ENCODE data around the gene CAPN8. TPM values are rescaled to one million over a fixed set of nuclear protein-coding genes. Genes with fewer than 3 reads are reported as not detected.

Gene CAPN8
- total RNA-seq, 1 donor from 2014 or later = 0.63 TPM

DNA sequence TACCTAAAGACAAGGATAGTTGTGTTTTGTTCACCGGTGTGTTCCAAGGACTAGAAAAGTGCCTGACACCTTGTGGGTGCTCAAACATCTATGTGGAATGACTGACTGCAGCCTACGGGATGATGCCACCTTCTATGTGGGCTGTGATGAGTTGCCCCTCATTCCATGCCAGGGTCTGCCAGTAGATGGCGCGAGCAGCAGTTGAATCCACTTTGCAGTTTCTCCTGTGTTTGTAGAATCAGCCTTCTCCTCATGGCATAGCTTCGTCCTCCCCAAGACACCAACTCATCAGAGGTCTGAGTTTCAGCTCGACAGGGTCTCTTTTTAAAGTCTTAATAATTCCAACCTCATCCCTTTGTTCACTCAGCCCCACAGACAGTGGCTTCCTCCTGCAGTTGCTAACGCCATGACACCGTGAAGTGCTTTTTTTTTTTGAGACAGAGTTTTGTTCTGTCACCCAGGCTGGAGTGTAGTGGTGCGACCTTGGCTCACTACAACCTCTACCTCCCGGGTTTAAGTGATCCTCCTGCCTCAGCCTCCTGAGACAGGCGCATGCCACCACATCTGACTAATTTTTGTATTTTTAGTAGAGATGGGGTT, 133.7 kb downstream of the CAPN8 start:
- Mint-ChIP-seq H3K27me3 (ENCODE audit: low read depth) (peaks cover 77% of the 10 kb centered on the region), H3K9me3 (no peaks in the 10 kb centered on the region), H3K4me3 (no peak overlapping the region), H3K4me1 (no peaks in the 10 kb centered on the region), H3K27ac (no peak overlapping the region), H3K36me3 (no peaks in the 10 kb centered on the region)
- peak in 1 of 2 experiments; percentile 62 for DNase-seq (ENCODE audit: low spot score in 2 of 2, unreplicated experiment in 2 of 2)
- TF ChIP-seq, protein P1, sequence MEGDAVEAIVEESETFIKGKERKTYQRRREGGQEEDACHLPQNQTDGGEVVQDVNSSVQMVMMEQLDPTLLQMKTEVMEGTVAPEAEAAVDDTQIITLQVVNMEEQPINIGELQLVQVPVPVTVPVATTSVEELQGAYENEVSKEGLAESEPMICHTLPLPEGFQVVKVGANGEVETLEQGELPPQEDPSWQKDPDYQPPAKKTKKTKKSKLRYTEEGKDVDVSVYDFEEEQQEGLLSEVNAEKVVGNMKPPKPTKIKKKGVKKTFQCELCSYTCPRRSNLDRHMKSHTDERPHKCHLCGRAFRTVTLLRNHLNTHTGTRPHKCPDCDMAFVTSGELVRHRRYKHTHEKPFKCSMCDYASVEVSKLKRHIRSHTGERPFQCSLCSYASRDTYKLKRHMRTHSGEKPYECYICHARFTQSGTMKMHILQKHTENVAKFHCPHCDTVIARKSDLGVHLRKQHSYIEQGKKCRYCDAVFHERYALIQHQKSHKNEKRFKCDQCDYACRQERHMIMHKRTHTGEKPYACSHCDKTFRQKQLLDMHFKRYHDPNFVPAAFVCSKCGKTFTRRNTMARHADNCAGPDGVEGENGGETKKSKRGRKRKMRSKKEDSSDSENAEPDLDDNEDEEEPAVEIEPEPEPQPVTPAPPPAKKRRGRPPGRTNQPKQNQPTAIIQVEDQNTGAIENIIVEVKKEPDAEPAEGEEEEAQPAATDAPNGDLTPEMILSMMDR (IDR thresholded peaks at IDR 0.05; ENCODE audit: unreplicated experiment) = peak; percentile 38

DNA sequence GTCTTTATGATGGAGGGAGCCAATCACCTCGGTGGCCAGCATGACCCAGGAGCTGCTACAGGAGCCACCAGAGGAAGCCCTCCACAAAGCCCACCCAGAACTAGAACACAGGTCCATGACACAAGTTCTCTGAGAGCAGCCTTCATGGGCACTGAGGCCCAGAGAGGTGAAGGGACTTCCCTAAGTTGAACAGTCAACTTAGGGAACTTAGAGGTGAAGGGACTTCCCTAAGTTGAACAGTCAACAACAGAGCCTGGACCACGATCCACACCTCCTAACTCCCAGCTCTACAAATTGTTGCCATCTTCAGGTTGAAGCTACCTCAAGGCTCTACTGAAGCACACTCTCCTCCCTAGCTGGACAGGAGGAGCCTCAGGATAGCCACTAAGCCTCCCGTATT, 139.5 kb downstream of the CAPN8 start:
- no peaks in the 10 kb centered on the region for H3K36me3 Mint-ChIP-seq
- DNase-seq (ENCODE audit: low spot score in 2 of 2, unreplicated experiment in 2 of 2) = no peak
- H3K4me3 Mint-ChIP-seq = no peak overlapping the region
- no peaks in the 10 kb centered on the region for H3K4me1 Mint-ChIP-seq
- peaks cover 55% of the 10 kb centered on the region for H3K27me3 Mint-ChIP-seq (ENCODE audit: low read depth)
- no peaks in the 10 kb centered on the region for H3K9me3 Mint-ChIP-seq
- TF ChIP-seq, protein P1 (IDR thresholded peaks at IDR 0.05; ENCODE audit: unreplicated experiment) = no peak
- H3K27ac Mint-ChIP-seq = no peak overlapping the region

DNA sequence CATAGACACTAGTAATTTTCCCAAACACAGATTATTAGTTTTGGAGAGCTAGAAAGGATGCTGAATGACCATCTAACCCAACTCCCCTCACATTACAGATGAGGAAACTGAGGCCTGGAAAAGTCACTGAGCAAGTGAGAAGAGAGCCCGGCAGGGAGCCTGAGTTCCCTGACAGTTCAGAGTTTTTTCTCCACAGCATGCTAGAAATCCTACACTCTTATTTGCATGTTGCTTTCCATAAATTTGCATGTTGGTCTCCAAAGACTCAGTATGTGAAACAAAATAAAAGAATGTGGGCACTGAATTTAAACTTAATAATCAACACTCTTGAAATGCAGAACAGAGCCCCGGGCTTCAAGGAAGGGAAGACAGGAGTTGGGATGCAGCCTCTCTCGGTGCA, 140.0 kb downstream of the CAPN8 start:
- H3K9me3 Mint-ChIP-seq = no peaks in the 10 kb centered on the region
- TF ChIP-seq, protein P1 (IDR thresholded peaks at IDR 0.05; ENCODE audit: unreplicated experiment) = no peak
- DNase-seq (ENCODE audit: low spot score in 2 of 2, unreplicated experiment in 2 of 2) = no peak
- H3K4me1 Mint-ChIP-seq = no peaks in the 10 kb centered on the region
- no peak overlapping the region for H3K27ac Mint-ChIP-seq
- no peaks in the 10 kb centered on the region for H3K36me3 Mint-ChIP-seq
- H3K27me3 Mint-ChIP-seq (ENCODE audit: low read depth) = peaks cover 52% of the 10 kb centered on the region
- no peak overlapping the region for H3K4me3 Mint-ChIP-seq

DNA sequence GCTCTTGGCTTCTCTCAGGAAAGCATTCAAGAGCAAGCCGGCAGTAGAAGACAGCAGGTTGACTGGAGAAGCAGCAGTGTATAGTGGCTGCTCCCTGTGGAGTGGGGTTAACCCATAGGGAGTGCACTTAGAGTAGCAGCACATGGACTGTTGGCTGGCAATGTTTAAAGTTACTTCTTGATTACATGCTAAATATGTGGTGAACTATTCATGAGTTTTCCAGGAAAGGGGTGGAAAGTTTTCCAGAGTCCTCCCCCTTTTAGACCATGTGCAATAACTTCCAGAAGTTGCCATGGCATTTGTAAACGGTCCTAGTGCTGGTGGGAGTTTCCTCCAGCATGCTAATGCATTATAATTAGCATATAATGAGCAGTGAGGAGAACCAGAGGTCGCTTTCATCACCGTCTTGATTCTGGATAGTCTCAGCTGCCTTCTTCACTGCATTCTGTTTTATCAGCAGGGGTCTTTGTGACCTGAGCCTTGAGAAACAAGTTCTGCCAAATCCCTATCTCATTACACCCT, 140.5 kb downstream of the CAPN8 start:
- no peak overlapping the region for H3K4me3 Mint-ChIP-seq
- no peaks in the 10 kb centered on the region for H3K4me1 Mint-ChIP-seq
- DNase-seq (ENCODE audit: low spot score in 2 of 2, unreplicated experiment in 2 of 2) = no peak
- H3K9me3 Mint-ChIP-seq = no peaks in the 10 kb centered on the region
- no peaks in the 10 kb centered on the region for H3K36me3 Mint-ChIP-seq
- TF ChIP-seq, protein P1 (IDR thresholded peaks at IDR 0.05; ENCODE audit: unreplicated experiment) = no peak
- peaks cover 48% of the 10 kb centered on the region for H3K27me3 Mint-ChIP-seq (ENCODE audit: low read depth)
- no peak overlapping the region for H3K27ac Mint-ChIP-seq

DNA sequence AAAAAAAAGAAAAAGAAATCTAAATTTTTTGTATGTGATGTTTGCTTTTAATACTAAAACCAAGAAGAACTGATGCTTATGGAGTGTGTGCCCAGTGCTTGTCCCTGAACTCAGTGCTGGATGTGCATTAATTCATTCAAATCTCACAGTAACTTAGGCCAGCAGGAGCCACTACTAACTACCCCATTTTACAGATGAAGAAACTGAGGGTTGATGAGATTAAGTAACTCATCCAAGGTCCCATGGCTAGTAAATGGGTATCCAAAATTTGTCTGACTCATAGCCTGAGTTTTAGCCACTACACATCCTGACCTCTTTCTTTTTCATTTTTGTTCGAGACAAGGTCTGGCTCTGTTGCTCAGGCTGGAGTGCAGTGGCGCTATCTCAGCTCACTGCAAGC, 144.4 kb downstream of the CAPN8 start:
- peaks cover 19% of the 10 kb centered on the region for H3K9me3 Mint-ChIP-seq
- DNase-seq (ENCODE audit: low spot score in 2 of 2, unreplicated experiment in 2 of 2) = no peak
- no peak overlapping the region for H3K4me3 Mint-ChIP-seq
- no peaks in the 10 kb centered on the region for H3K4me1 Mint-ChIP-seq
- peaks cover 33% of the 10 kb centered on the region for H3K27me3 Mint-ChIP-seq (ENCODE audit: low read depth)
- no peak overlapping the region for H3K27ac Mint-ChIP-seq
- TF ChIP-seq, protein P1 (IDR thresholded peaks at IDR 0.05; ENCODE audit: unreplicated experiment) = no peak
- H3K36me3 Mint-ChIP-seq = no peaks in the 10 kb centered on the region
